ENCODE results near the gene DPPA4. TPM values are rescaled to one million over a fixed set of nuclear protein-coding genes. Genes with fewer than 3 reads are reported as not detected.
A peak's percentile ranks its signal among the peaks of the same experiment; 100 is the strongest.

DPPA4 gene
- total RNA-seq, 1 donor, result not detected

GRCh38 chr3:109339197-109339596, 1.9 kb upstream of the DPPA4 start:
- no peak for DNase-seq (ENCODE audit: low read depth)
- TF ChIP-seq, protein P1, sequence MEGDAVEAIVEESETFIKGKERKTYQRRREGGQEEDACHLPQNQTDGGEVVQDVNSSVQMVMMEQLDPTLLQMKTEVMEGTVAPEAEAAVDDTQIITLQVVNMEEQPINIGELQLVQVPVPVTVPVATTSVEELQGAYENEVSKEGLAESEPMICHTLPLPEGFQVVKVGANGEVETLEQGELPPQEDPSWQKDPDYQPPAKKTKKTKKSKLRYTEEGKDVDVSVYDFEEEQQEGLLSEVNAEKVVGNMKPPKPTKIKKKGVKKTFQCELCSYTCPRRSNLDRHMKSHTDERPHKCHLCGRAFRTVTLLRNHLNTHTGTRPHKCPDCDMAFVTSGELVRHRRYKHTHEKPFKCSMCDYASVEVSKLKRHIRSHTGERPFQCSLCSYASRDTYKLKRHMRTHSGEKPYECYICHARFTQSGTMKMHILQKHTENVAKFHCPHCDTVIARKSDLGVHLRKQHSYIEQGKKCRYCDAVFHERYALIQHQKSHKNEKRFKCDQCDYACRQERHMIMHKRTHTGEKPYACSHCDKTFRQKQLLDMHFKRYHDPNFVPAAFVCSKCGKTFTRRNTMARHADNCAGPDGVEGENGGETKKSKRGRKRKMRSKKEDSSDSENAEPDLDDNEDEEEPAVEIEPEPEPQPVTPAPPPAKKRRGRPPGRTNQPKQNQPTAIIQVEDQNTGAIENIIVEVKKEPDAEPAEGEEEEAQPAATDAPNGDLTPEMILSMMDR (IDR thresholded peaks at IDR 0.05; ENCODE audit: insufficient read depth, low read depth, low read length), result no peak
- H3K4me3 ChIP-seq (ENCODE audit: low read depth, low read length), result no peak overlapping the region

DNA sequence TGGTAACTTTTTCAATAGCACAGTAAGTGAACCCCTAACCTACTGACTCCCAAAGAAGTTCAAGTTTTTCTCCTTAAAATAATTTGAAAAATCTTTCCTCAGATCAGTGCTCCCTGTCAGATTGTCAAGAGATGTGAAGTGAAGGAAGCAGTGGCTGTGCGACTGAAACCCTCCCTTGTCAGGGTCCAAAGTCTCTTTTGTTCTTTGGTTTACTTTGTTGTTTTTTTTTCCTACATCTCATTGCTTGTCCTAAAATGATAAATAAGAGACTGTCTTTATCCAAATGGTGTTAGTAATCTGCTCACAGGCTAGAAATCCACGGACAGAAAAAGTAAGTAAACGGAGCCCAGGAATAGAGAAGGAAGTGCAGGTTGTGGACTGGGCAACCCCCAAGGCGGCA, 976 bp upstream of the DPPA4 start:
- no peak for DNase-seq (ENCODE audit: low read depth)
- TF ChIP-seq, protein P1 (IDR thresholded peaks at IDR 0.05; ENCODE audit: insufficient read depth, low read depth, low read length), result no peak

DNA sequence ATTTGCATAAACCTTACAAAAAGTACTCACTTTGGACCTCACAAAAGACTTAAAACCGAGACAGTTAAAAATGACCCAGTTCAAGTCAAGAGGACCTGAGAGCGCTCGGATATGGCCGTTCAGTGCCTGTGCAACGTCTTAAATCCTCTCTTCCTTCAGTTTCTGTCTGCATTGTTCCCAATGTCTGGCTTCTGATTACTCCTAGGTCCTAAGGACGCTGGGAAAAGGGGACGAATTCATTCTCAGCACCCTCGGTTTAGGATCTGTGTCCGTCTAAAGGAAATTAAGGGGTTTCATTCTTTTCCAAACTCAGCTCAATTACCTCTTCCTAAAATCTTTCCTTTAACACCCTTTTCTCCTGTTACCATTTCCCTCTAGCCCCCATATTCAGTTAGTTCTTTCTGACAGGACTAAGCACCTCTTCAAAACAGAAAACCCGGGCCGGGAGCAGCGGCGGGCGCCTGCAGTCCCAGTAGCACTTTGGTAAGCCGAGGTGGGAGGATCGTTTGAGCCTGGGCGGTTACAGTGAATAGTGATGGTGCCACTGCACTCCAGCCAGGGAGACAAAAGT, 970 bp downstream of the DPPA4 start:
- H3K4me3 ChIP-seq (ENCODE audit: low read depth, low read length), result peak overlapping the region; percentile 44
- DNase-seq (ENCODE audit: low read depth), result peak; percentile 5
- TF ChIP-seq, protein P1 (IDR thresholded peaks at IDR 0.05; ENCODE audit: insufficient read depth, low read depth, low read length), result no peak

More for the DNA sequence above, 976 bp upstream of the DPPA4 start:
- no peak overlapping the region for H3K4me3 ChIP-seq (ENCODE audit: low read depth, low read length)

DNA sequence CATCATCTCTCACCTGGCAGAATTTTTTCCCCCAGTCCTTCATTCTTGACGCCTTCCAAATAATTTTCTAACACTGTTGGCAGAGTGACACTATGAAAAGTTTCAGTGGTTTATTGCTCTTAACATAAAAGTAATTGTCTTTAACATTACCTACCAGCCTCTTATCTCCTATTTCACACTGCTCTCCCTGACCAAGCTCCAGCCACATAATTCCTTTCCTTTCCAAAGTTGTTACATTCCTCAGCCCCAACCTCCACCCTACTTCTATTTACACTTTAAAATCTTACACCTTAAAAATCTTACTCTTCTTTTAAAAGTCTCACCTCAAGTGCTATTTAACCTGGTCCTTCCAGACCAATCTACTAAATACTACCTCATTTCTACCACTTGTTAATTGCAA, 2.8 kb downstream of the DPPA4 start:
- TF ChIP-seq, protein P1 (IDR thresholded peaks at IDR 0.05; ENCODE audit: insufficient read depth, low read depth, low read length), result no peak

GRCh38 chr3:109331692-109332091, 5.7 kb downstream of the DPPA4 start:
- TF ChIP-seq, protein P1 (IDR thresholded peaks at IDR 0.05; ENCODE audit: insufficient read depth, low read depth, low read length), result no peak
- DNase-seq (ENCODE audit: low read depth), result no peak
- H3K4me3 ChIP-seq (ENCODE audit: low read depth, low read length), result no peak overlapping the region

More for the DNA sequence above, 2.8 kb downstream of the DPPA4 start:
- H3K4me3 ChIP-seq (ENCODE audit: low read depth, low read length), result no peak overlapping the region
- no peak for DNase-seq (ENCODE audit: low read depth)

- no peak for DNase-seq (ENCODE audit: low read depth)
- H3K4me3 ChIP-seq (ENCODE audit: low read depth, low read length), result no peak overlapping the region
- TF ChIP-seq, protein P1 (IDR thresholded peaks at IDR 0.05; ENCODE audit: insufficient read depth, low read depth, low read length), result no peak
Observed at GRCh38 chr3:109330405-109330804, 6.9 kb downstream of the DPPA4 start.

DNA sequence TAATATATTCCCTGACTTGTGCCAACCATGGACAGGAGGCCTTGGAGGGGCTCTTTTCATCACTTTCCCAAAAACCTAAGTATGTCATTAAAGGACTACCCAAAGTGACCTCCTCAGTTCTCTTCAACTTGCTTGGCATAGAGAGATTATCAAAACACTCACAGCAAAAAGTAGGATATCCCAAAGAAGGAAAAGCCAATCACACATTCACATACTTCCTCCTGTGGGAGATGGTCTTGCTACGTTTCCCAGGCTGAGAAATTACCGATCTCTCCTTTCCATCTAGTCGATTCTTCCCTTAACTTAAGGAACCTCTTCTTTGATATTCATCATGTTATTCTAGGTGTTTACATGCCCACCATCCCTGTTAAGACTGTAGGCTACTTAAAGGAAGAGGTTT, 9.1 kb downstream of the DPPA4 start:
- TF ChIP-seq, protein P1 (IDR thresholded peaks at IDR 0.05; ENCODE audit: insufficient read depth, low read depth, low read length), result no peak
- DNase-seq (ENCODE audit: low read depth), result no peak
- H3K4me3 ChIP-seq (ENCODE audit: low read depth, low read length), result no peak overlapping the region

All from fibroblast of villous mesenchyme (primary cell).